Loucy (cell line): ENCODE data around the gene HSF2.

Experiments
- CTCF ChIP-seq: fragments of 200-600 bp; sonication (generic); conservative IDR thresholded peaks from 2 replicates; pipeline ENCODE4 v1.5.1; 2014; ENCODE audit warnings: mild to moderate bottlenecking, antibody characterized with exemption, low read length
- EZH2phosphoT487 ChIP-seq: fragments of 200-600 bp; IDR thresholded peaks from 2 replicates; pipeline ENCODE4 v1.6.1; 2018; ENCODE audit warnings: antibody characterized with exemption, mild to moderate bottlenecking, moderate library complexity, borderline replicate concordance

DNA sequence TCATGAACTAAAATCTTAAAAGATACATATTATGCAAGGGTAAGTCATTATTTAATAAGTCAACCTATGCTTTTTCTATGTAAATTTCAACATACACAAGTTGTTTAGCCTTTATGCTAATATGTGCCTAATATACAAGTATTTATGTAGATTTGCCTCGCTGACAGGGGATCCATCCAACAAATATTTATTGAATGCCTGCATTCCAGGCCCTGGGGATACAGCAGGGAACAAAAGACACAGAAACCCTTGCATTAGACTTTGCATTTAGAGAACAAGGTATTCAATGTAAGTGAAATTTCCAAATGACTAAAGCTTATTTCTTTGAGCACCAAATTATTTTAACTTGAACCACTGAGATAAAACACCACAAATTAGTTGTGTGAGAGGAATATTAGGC is 53.1 kb downstream of the HSF2 start:
- TF ChIP-seq CTCF (no peak), EZH2phosphoT487 (no peak)
